ENCODE measurements around the gene APOC4.

The APOC4 gene

GRCh38 chr19:44930088-44930487 is 11.9 kb upstream of the APOC4 start:
- no peak overlapping the region for H3K9ac ChIP-seq
- no peak overlapping the region for H3K27ac ChIP-seq
- H2AFZ ChIP-seq (ENCODE audit: low read depth): no peak overlapping the region
- no peaks in the 10 kb centered on the region; the same call in 1 of the 2 replicates for H3K27me3 ChIP-seq (ENCODE audit: insufficient read depth, low read depth)
- H3K4me1 ChIP-seq (ENCODE audit: low read depth, poor library complexity, severe bottlenecking): no peaks in the 10 kb centered on the region
- no peak overlapping the region for H3K4me2 ChIP-seq
- TF ChIP-seq, protein P1, sequence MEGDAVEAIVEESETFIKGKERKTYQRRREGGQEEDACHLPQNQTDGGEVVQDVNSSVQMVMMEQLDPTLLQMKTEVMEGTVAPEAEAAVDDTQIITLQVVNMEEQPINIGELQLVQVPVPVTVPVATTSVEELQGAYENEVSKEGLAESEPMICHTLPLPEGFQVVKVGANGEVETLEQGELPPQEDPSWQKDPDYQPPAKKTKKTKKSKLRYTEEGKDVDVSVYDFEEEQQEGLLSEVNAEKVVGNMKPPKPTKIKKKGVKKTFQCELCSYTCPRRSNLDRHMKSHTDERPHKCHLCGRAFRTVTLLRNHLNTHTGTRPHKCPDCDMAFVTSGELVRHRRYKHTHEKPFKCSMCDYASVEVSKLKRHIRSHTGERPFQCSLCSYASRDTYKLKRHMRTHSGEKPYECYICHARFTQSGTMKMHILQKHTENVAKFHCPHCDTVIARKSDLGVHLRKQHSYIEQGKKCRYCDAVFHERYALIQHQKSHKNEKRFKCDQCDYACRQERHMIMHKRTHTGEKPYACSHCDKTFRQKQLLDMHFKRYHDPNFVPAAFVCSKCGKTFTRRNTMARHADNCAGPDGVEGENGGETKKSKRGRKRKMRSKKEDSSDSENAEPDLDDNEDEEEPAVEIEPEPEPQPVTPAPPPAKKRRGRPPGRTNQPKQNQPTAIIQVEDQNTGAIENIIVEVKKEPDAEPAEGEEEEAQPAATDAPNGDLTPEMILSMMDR (conservative IDR thresholded peaks at IDR 0.05; ENCODE audit: low read depth, low read length): no peak
- H3K4me3 ChIP-seq (IDR thresholded peaks at IDR 0.05; ENCODE audit: insufficient read depth, low read depth, low read length): no peak overlapping the region
- no peaks in the 10 kb centered on the region for H3K36me3 ChIP-seq (ENCODE audit: insufficient read depth)
- H4K20me1 ChIP-seq (ENCODE audit: insufficient read depth): no peaks in the 10 kb centered on the region
- no peaks in the 10 kb centered on the region for H3K79me2 ChIP-seq (ENCODE audit: insufficient read depth, low read depth)

GRCh38 chr19:44931541-44931940 is 10.5 kb upstream of the APOC4 start:
- H3K9ac ChIP-seq: no peak overlapping the region
- H3K4me1 ChIP-seq (ENCODE audit: low read depth, poor library complexity, severe bottlenecking): no peaks in the 10 kb centered on the region
- no peaks in the 10 kb centered on the region for H4K20me1 ChIP-seq (ENCODE audit: insufficient read depth)
- H2AFZ ChIP-seq (ENCODE audit: low read depth): no peak overlapping the region
- no peaks in the 10 kb centered on the region for H3K36me3 ChIP-seq (ENCODE audit: insufficient read depth)
- H3K27me3 ChIP-seq (ENCODE audit: insufficient read depth, low read depth): no peaks in the 10 kb centered on the region; the same call in 1 of the 2 replicates
- TF ChIP-seq, protein P1 (conservative IDR thresholded peaks at IDR 0.05; ENCODE audit: low read depth, low read length): no peak
- H3K4me3 ChIP-seq (IDR thresholded peaks at IDR 0.05; ENCODE audit: insufficient read depth, low read depth, low read length): no peak overlapping the region
- H3K4me2 ChIP-seq: no peak overlapping the region
- H3K79me2 ChIP-seq (ENCODE audit: insufficient read depth, low read depth): no peaks in the 10 kb centered on the region
- no peak overlapping the region for H3K27ac ChIP-seq

GRCh38 chr19:44939668-44940067 is 2.4 kb upstream of the APOC4 start:
- no peaks in the 10 kb centered on the region for H3K4me1 ChIP-seq (ENCODE audit: low read depth, poor library complexity, severe bottlenecking)
- H3K4me2 ChIP-seq: no peak overlapping the region
- no peak overlapping the region for H3K27ac ChIP-seq
- no peaks in the 10 kb centered on the region for H4K20me1 ChIP-seq (ENCODE audit: insufficient read depth)
- TF ChIP-seq, protein P1 (conservative IDR thresholded peaks at IDR 0.05; ENCODE audit: low read depth, low read length): no peak
- H3K36me3 ChIP-seq (ENCODE audit: insufficient read depth): no peaks in the 10 kb centered on the region
- no peaks in the 10 kb centered on the region for H3K27me3 ChIP-seq (ENCODE audit: insufficient read depth, low read depth)
- H2AFZ ChIP-seq (ENCODE audit: low read depth): no peak overlapping the region
- H3K79me2 ChIP-seq (ENCODE audit: insufficient read depth, low read depth): no peaks in the 10 kb centered on the region
- H3K4me3 ChIP-seq (IDR thresholded peaks at IDR 0.05; ENCODE audit: insufficient read depth, low read depth, low read length): no peak overlapping the region
- H3K9ac ChIP-seq: no peak overlapping the region

DNA sequence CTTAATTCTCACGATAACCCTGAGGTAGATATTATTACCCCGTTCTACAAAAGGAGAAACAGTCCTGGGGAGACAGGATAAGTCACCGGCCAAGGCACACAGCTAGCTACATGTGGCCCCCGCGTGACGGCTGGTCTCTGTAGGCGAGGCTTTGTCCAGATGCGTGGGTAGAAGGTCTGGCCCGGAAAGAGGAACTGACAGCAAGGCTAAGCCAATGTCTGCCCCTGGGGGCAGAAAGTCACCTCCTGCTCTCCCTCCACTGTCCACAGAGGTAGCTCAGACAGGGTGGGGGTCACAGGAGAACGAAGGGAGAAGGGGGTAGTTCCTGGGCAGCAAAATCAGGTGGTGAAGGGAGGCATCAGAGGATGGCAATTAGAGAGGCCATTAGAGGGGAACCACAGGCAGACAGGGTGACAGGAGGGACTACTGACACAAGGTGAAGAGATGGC is 1.8 kb downstream of the APOC4 start:
- no peak overlapping the region for H2AFZ ChIP-seq (ENCODE audit: low read depth)
- H3K27me3 ChIP-seq (ENCODE audit: insufficient read depth, low read depth): no peaks in the 10 kb centered on the region
- no peaks in the 10 kb centered on the region for H4K20me1 ChIP-seq (ENCODE audit: insufficient read depth)
- H3K27ac ChIP-seq: no peak overlapping the region
- H3K79me2 ChIP-seq (ENCODE audit: insufficient read depth, low read depth): no peaks in the 10 kb centered on the region
- TF ChIP-seq, protein P1 (conservative IDR thresholded peaks at IDR 0.05; ENCODE audit: low read depth, low read length): no peak
- H3K4me1 ChIP-seq (ENCODE audit: low read depth, poor library complexity, severe bottlenecking): no peaks in the 10 kb centered on the region
- no peak overlapping the region for H3K9ac ChIP-seq
- H3K4me3 ChIP-seq (IDR thresholded peaks at IDR 0.05; ENCODE audit: insufficient read depth, low read depth, low read length): no peak overlapping the region
- H3K36me3 ChIP-seq (ENCODE audit: insufficient read depth): no peaks in the 10 kb centered on the region
- no peak overlapping the region for H3K4me2 ChIP-seq
